Activated gamma-delta T cell treated with Interleukin-2 at 50 U/mL for 16 hours (primary cell): ENCODE results near the gene UNC5A.
A peak's percentile ranks its signal among the peaks of the same experiment; 100 is the strongest.

Source experiments
- DNase-seq: peaks from one replicate; pipeline ENCODE4 v3.0.0-alpha.2; 2020

The UNC5A gene

GRCh38 chr5:176802116-176802784, 8.1 kb upstream of the UNC5A start:
- DNase-seq, result no peak

- no peak for DNase-seq
Measured at GRCh38 chr5:176803068-176803942, 7.1 kb upstream of the UNC5A start.

- no peak for DNase-seq
Measured at GRCh38 chr5:176803943-176804498, 6.3 kb upstream of the UNC5A start.

GRCh38 chr5:176806137-176806536, 4.2 kb upstream of the UNC5A start:
- no peak for DNase-seq

GRCh38 chr5:176809544-176810080, 747 bp upstream of the UNC5A start:
- no peak for DNase-seq

- no peak for DNase-seq
Measured at GRCh38 chr5:176810687-176811501, 535 bp downstream of the UNC5A start.

- DNase-seq, result no peak
Measured at GRCh38 chr5:176812269-176813259, 2.2 kb downstream of the UNC5A start.

GRCh38 chr5:176813587-176814312, 3.4 kb downstream of the UNC5A start:
- DNase-seq, result no peak

- no peak for DNase-seq
Measured at GRCh38 chr5:176814313-176814685, 3.9 kb downstream of the UNC5A start.

GRCh38 chr5:176814836-176815438, 4.6 kb downstream of the UNC5A start:
- DNase-seq, result no peak

GRCh38 chr5:176816043-176816745, 5.8 kb downstream of the UNC5A start:
- no peak for DNase-seq

GRCh38 chr5:176816791-176817347, 6.5 kb downstream of the UNC5A start:
- no peak for DNase-seq

GRCh38 chr5:176817369-176817840, 7.0 kb downstream of the UNC5A start:
- DNase-seq, result no peak

GRCh38 chr5:176817841-176818377, 7.5 kb downstream of the UNC5A start:
- DNase-seq, result no peak

- DNase-seq, result peak; percentile 22
Measured at GRCh38 chr5:176818391-176819098, 8.2 kb downstream of the UNC5A start.

- DNase-seq, result no peak
Measured at GRCh38 chr5:176819476-176819875, 9.1 kb downstream of the UNC5A start.

GRCh38 chr5:176820937-176821336, 10.6 kb downstream of the UNC5A start:
- DNase-seq, result no peak

GRCh38 chr5:176821441-176821840, 11.1 kb downstream of the UNC5A start:
- no peak for DNase-seq
